K562 (cell line): ENCODE data around the gene ANKRD66. TPM values are rescaled to one million over a fixed set of nuclear protein-coding genes. Genes with fewer than 3 reads are reported as not detected.

ENCODE experiments used
- ATAC-seq: fragments of 200-7000 bp; cut with Tn5 transposase; 3 replicates; pipeline ENCODE4 v1.9.1; 2020; ENCODE audit warnings: moderate library complexity
- BruUV-seq: library from RNA; stranded (reverse); fragments of 400-500 nt; replicated peaks from 2 replicates; lab custom pipeline; 2021; lab: Mats Ljungman, UMichigan
- CTCF ChIA-PET: fragments of 300-600 bp; formaldehyde crosslinking; extraction: SDS; loops from one replicate; lab custom pipeline; 2021; ENCODE audit warnings: low intra/inter-chr PET ratio; lab: Yijun Ruan, JAX
- POLR2A ChIA-PET: fragments of 300-600, 350-650 bp; sonication (Branson Sonifier 250); formaldehyde crosslinking; extraction: SDS; loops from one replicate; lab custom pipeline; 2021; ENCODE audit warnings: antibody characterized with exemption, inconsistent platforms; lab: Yijun Ruan, JAX
- DNase-seq, 4 experiments: peaks; one replicate each; pipeline versions ENCODE4 v3.0.0 to v3.0.0-alpha.2; 2011 to 2018; ENCODE audit warnings: low spot score in 3 of 4, mixed read lengths in 3 of 4; ENCODE audit errors: extremely low read depth in 1 of 4
- FAIRE-seq: peaks from 2 replicates; lab custom pipeline; 2011; peaks lifted over from hg19 to GRCh38; lab: Jason Lieb, UNC
- H2AFZ ChIP-seq: 2 replicates; pipeline ENCODE4 v1.6.0; 2011; ENCODE audit warnings: low read depth, low read length, control low read depth, inconsistent platforms
- H3K27ac ChIP-seq: fragments of 200-600 bp; 3 replicates; pipeline ENCODE4 v1.8.0; 2011; ENCODE audit warnings: low read depth, mild to moderate bottlenecking, control low read depth, inconsistent platforms, low read length, moderate library complexity, mixed read lengths; ENCODE audit errors: extremely low read depth
- H3K27me3 ChIP-seq, 2 experiments: fragments of 300-600 bp in 1 of 2; 2 replicates in 1 of 2; 3 replicates in 1 of 2; pipeline versions ENCODE4 v1.6.0 to v1.8.0; 2011; ENCODE audit warnings: inconsistent platforms in 2 of 2, low read length in 2 of 2, mild to moderate bottlenecking in 1 of 2, mixed read lengths in 1 of 2, moderate library complexity in 1 of 2; ENCODE audit not compliant: control insufficient read depth in 2 of 2, insufficient read depth in 2 of 2
- H3K36me3 ChIP-seq: fragments of 300-600 bp; 3 replicates; pipeline ENCODE4 v1.8.0; 2011; ENCODE audit warnings: mild to moderate bottlenecking, low read length, inconsistent platforms; ENCODE audit not compliant: control insufficient read depth, insufficient read depth
- H3K4me1 ChIP-seq, 2 experiments: fragments of 200-600 bp in 1 of 2; replicated peaks in 1 of 2; 2 replicates in 1 of 2; 3 replicates in 1 of 2; pipeline versions ENCODE4 v1.5.1 to v1.8.0; 2011; ENCODE audit warnings: inconsistent platforms in 2 of 2, low read length in 2 of 2, mild to moderate bottlenecking in 1 of 2, mixed read lengths in 1 of 2, moderate library complexity in 1 of 2; ENCODE audit not compliant: control insufficient read depth in 2 of 2, insufficient read depth in 2 of 2
- H3K4me2 ChIP-seq: 2 replicates; pipeline ENCODE4 v1.6.1; 2011; ENCODE audit warnings: low read length, control low read depth, inconsistent platforms, mixed read lengths; ENCODE audit not compliant: insufficient read depth
- H3K4me3 ChIP-seq: fragments of 200-600 bp; sonication (generic), shearing (Covaris generic); 2 replicates; pipeline ENCODE4 v1.5.1; 2016; ENCODE audit warnings: control low read depth, inconsistent platforms
- H3K79me2 ChIP-seq: fragments of 200-600 bp; 3 replicates; pipeline ENCODE4 v1.8.0; 2011; ENCODE audit warnings: low read length, inconsistent platforms; ENCODE audit not compliant: control insufficient read depth, insufficient read depth
- H3K9ac ChIP-seq, 2 experiments: 2 replicates each; pipeline versions ENCODE4 v1.6.0 to v1.6.1; 2011; ENCODE audit warnings: low read depth in 2 of 2, low read length in 2 of 2, control low read depth in 1 of 2, inconsistent platforms in 1 of 2, mild to moderate bottlenecking in 1 of 2, mixed read lengths in 1 of 2; ENCODE audit not compliant: insufficient read depth in 1 of 2
- H3K9me1 ChIP-seq: one replicate; pipeline ENCODE4 v1.6.0; 2011; ENCODE audit warnings: inconsistent platforms, mild to moderate bottlenecking, low read length, moderate library complexity; ENCODE audit not compliant: control insufficient read depth, insufficient read depth
- H3K9me3 ChIP-seq: replicated peaks from 2 replicates; pipeline ENCODE4 v1.5.1; 2011; ENCODE audit warnings: low read depth, low read length, inconsistent platforms; ENCODE audit not compliant: control insufficient read depth, insufficient read depth
- H4K20me1 ChIP-seq: replicated peaks from 2 replicates; pipeline ENCODE4 v1.6.1; 2011; ENCODE audit warnings: low read length, inconsistent platforms, mixed read lengths; ENCODE audit not compliant: control insufficient read depth, insufficient read depth
- CC2D1A ChIP-seq: fragments of 450-650 bp; IDR thresholded peaks from 2 replicates; pipeline ENCODE4 v1.6.1; 2017; ENCODE audit warnings: mild to moderate bottlenecking
- EP400 ChIP-seq: fragments of 450-650 bp; IDR thresholded peaks from 2 replicates; pipeline ENCODE4 v1.6.1; 2017; ENCODE audit warnings: antibody characterized with exemption, mild to moderate bottlenecking, moderate library complexity
- HDAC1 ChIP-seq, 2 experiments: fragments of 450-650 bp; IDR thresholded peaks; 2 replicates each; pipeline ENCODE4 v1.6.1; 2016 to 2017; ENCODE audit warnings: inconsistent platforms in 1 of 2, mild to moderate bottlenecking in 1 of 2, moderate library complexity in 1 of 2
- IFI16 ChIP-seq: fragments of 250-450 bp; sonication (Bioruptor Pico); IDR thresholded peaks from 2 replicates; pipeline ENCODE4 v2.1.2; 2022; ENCODE audit warnings: mild to moderate bottlenecking, inconsistent platforms
- KAT7 ChIP-seq: sonication (generic); formaldehyde crosslinking; IDR thresholded peaks from 2 replicates; pipeline ENCODE4 v1.8.0; 2022; ENCODE audit warnings: missing genetic modification reagents, mild to moderate bottlenecking, borderline replicate concordance
- KHSRP ChIP-seq: fragments of 450-650 bp; IDR thresholded peaks from 2 replicates; pipeline ENCODE4 v1.6.1; 2017
- MXD1 ChIP-seq: fragments of 250-450 bp; sonication (Bioruptor Pico); IDR thresholded peaks from 2 replicates; pipeline ENCODE4 v1.8.0; 2021; ENCODE audit warnings: borderline replicate concordance, mild to moderate bottlenecking, moderate library complexity; ENCODE audit not compliant: poor library complexity, severe bottlenecking
- NKRF ChIP-seq: fragments of 450-650 bp; IDR thresholded peaks from 2 replicates; pipeline ENCODE4 v1.6.1; 2016; ENCODE audit warnings: borderline replicate concordance
- SMARCB1 ChIP-seq: IDR thresholded peaks from 2 replicates; pipeline ENCODE4 v1.6.1; 2011; ENCODE audit warnings: improper control_type of control experiment, low read depth; ENCODE audit not compliant: insufficient read length
- SUPT5H ChIP-seq: fragments of 450-650 bp; IDR thresholded peaks from 2 replicates; pipeline ENCODE4 v1.6.1; 2016
- ZNF395 ChIP-seq: fragments of 200-800 bp; sonication (Bioruptor generic); IDR thresholded peaks from 2 replicates; pipeline ENCODE4 v1.6.1; 2017; ENCODE audit warnings: missing genetic modification characterization, missing compliant biosample characterization
- ZNF639 ChIP-seq, 2 experiments: fragments of 200-800 bp in 1 of 2; sonication (Bioruptor generic) in 1 of 2; sonication (generic) in 1 of 2; formaldehyde crosslinking in 1 of 2; IDR thresholded peaks in 1 of 2; conservative IDR thresholded peaks in 1 of 2; 2 replicates each; pipeline versions ENCODE4 v1.5.0 to v1.6.1; 2016 to 2020; ENCODE audit warnings: missing compliant biosample characterization in 1 of 2, missing genetic modification characterization in 1 of 2, missing genetic modification reagents in 1 of 2
- WGBS: fragments of 100-300 bp; shearing (Covaris generic); methylation state at CpG from one replicate; pipeline ENCODE4 v1.1.6; 2016; ENCODE audit warnings: low coverage, mixed read lengths; ENCODE audit not compliant: insufficient coverage; ENCODE audit errors: missing lambda C conversion rate; 5-methylcytosine and 5-hydroxymethylcytosine counted together
- in situ Hi-C: fragments of 300-500 bp; cut with MboI; formaldehyde crosslinking; loops from 4 replicates; pipeline ENCODE4 v1.15.0; 2018; ENCODE audit warnings: inconsistent platforms, mixed read lengths
- intact Hi-C: fragments of 100-400 bp; cut with micrococcal nuclease; formaldehyde crosslinking; loops from 2 replicates; pipeline ENCODE4 v1.14.2; 2022
- polyA plus RNA-seq, 8 experiments: library from polyadenylated mRNA; depleted of rRNA in 4 of 8; stranded (reverse) in 5 of 8; unstranded in 3 of 8; fragments of >200 nt; fragmentation: Nextera tagmentation in 2 of 8; fragmentation: Illumina TruSeq in 1 of 8; extraction: Ambion mirVana in 2 of 8; extraction: Trizol in 1 of 8; gene quantifications; 2 replicates each; pipeline versions ENCODE4 v1.2.1 to v1.2.3, GENCODE V29; 2011 to 2014; ENCODE audit warnings: inconsistent platforms in 1 of 8, missing spikeins in 1 of 8
- total RNA-seq, 7 experiments: library from RNA; depleted of rRNA in 6 of 7; stranded (reverse); fragments of >200 nt in 6 of 7; fragmentation: Illumina TruSeq in 2 of 7; extraction: Trizol in 2 of 7; gene quantifications; 2 replicates each; pipeline versions ENCODE4 v1.2.1 to v1.2.3, GENCODE V29; 2011 to 2021; ENCODE audit warnings: low replicate concordance in 1 of 7

Gene ANKRD66
- total and polyA plus RNA-seq, 9 of the 15 experiments (the other 6 are each of a cell fraction or from before 2014, with no cell fraction given) = not detected

GRCh38 chr6:46741482-46741881 lies 5.3 kb upstream of the ANKRD66 start:
- ChIA-PET POLR2A (no interaction called here), CTCF (no interaction called here)
- no TSS peak for BruUV-seq

More at GRCh38 chr6:46741482-46741881, 5.3 kb upstream of the ANKRD66 start:
- in situ Hi-C loops = no loop called here
- H3K79me2 ChIP-seq = no peaks in the 10 kb centered on the region
- H3K27me3 ChIP-seq = no peaks in the 10 kb centered on the region
- H3K9ac ChIP-seq = no peak overlapping the region
- no peak overlapping the region for H2AFZ ChIP-seq
- ATAC-seq = no peak
- H3K9me1 ChIP-seq = no peaks in the 10 kb centered on the region
- no peak for FAIRE-seq
- no peak overlapping the region for H3K27ac ChIP-seq
- no peak overlapping the region for H3K4me3 ChIP-seq
- WGBS = 0% methylated on average over 2 of the region's 2 CpGs
- intact Hi-C loops = no loop called here
- H3K4me1 ChIP-seq = no peaks in the 10 kb centered on the region
- DNase-seq = no peak
- no peaks in the 10 kb centered on the region for H3K36me3 ChIP-seq
- H3K4me2 ChIP-seq = no peak overlapping the region
- no peaks in the 10 kb centered on the region for H3K9me3 ChIP-seq
- no peaks in the 10 kb centered on the region for H4K20me1 ChIP-seq
- TF ChIP-seq SUPT5H = no peak
- TF ChIP-seq IFI16 = no peak
- no peak for TF ChIP-seq MXD1 (CRISPR knock-in tag)
- TF ChIP-seq HDAC1 (IDR thresholded peaks at IDR 0.05) = no peak
- no peak for TF ChIP-seq KHSRP
- TF ChIP-seq CC2D1A = no peak
- no peak for TF ChIP-seq KAT7 (CRISPR knock-in tag)
- TF ChIP-seq NKRF = no peak
- TF ChIP-seq ZNF639 (CRISPR knock-in tag; conservative IDR thresholded peaks at IDR 0.05 in 1 of 2, IDR thresholded peaks at IDR 0.05 in 1 of 2) = no peak
- no peak for TF ChIP-seq EP400
- no peak for TF ChIP-seq SMARCB1
- no peak for TF ChIP-seq ZNF395
